Vagina (tissue), 2 donors: Measurements from ENCODE around the gene NHLRC1.

Experiments
- POLR2A ChIP-seq, 2 donors: fragments of 450-650 bp; IDR thresholded peaks; one replicate each; pipeline ENCODE4 v1.6.1; 2017; ENCODE audit warnings: antibody characterized with exemption in 2 of 2, mild to moderate bottlenecking in 2 of 2, moderate library complexity in 2 of 2
- POLR2AphosphoS5 ChIP-seq, 2 donors: sonication (generic); formaldehyde crosslinking; IDR thresholded peaks; one replicate each; pipeline ENCODE4 v1.9.0; 2017; ENCODE audit warnings: antibody characterized with exemption in 2 of 2, mild to moderate bottlenecking in 2 of 2, low read depth in 1 of 2; ENCODE audit not compliant: insufficient read depth in 1 of 2
- TF ChIP-seq, protein P1 (sequence below), 3 experiments: fragments of 450-650 bp in 2 of 3; fragments of 200-600 bp in 1 of 3; sonication (generic) in 1 of 3; IDR thresholded peaks; one replicate each; pipeline ENCODE4 v1.5.1; 2017 to 2019; ENCODE audit warnings: antibody characterized with exemption in 3 of 3, mild to moderate bottlenecking in 2 of 3, moderate library complexity in 2 of 3

DNA sequence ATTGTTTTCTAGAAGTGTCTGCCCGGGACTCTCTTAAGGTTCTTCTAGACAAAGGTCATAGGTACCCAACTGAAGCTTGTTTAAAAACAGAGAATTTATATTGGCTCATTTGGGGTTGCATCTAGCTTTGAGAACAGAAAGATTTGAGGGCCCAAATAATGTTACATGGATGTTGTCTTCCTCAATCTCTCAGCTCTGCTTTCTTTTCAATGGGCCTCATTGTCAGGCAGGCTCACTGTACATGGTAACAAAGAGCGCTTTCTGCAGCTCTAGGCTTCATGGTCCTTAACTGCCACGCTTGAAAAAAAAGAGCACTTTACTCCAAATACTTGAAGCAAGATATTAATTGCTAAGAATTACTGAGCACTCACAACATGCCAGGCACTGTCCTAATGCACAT lies 22.2 kb downstream of the NHLRC1 start:
- TF ChIP-seq POLR2A (IDR thresholded peaks at IDR 0.05): no peak
- TF ChIP-seq, protein P1, sequence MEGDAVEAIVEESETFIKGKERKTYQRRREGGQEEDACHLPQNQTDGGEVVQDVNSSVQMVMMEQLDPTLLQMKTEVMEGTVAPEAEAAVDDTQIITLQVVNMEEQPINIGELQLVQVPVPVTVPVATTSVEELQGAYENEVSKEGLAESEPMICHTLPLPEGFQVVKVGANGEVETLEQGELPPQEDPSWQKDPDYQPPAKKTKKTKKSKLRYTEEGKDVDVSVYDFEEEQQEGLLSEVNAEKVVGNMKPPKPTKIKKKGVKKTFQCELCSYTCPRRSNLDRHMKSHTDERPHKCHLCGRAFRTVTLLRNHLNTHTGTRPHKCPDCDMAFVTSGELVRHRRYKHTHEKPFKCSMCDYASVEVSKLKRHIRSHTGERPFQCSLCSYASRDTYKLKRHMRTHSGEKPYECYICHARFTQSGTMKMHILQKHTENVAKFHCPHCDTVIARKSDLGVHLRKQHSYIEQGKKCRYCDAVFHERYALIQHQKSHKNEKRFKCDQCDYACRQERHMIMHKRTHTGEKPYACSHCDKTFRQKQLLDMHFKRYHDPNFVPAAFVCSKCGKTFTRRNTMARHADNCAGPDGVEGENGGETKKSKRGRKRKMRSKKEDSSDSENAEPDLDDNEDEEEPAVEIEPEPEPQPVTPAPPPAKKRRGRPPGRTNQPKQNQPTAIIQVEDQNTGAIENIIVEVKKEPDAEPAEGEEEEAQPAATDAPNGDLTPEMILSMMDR (IDR thresholded peaks at IDR 0.05): no peak
- no peak for TF ChIP-seq POLR2AphosphoS5 (IDR thresholded peaks at IDR 0.05; ENCODE audit: insufficient read depth in 1 of 2, low read depth in 1 of 2)
